GM23338 (cell line): ENCODE data around the gene PCTP.

Source experiments
- CTCF ChIP-seq, 2 experiments: fragments of 200-600 bp in 1 of 2; sonication (generic) in 1 of 2; conservative IDR thresholded peaks; 2 replicates each; pipeline versions ENCODE4 v1.5.1 to v1.6.1; 2016 to 2017; ENCODE audit warnings: antibody characterized with exemption in 2 of 2, low read depth in 2 of 2, mild to moderate bottlenecking in 2 of 2, moderate library complexity in 1 of 2
- EZH2phosphoT487 ChIP-seq: fragments of 200-600 bp; sonication (generic); IDR thresholded peaks from one replicate; pipeline ENCODE4 v1.8.1; 2018; ENCODE audit warnings: antibody characterized with exemption; ENCODE audit not compliant: unreplicated experiment
- POLR2AphosphoS5 ChIP-seq: IDR thresholded peaks from 2 replicates; pipeline ENCODE4 v1.6.1; 2016; ENCODE audit warnings: antibody characterized with exemption, low read depth
- REST ChIP-seq: IDR thresholded peaks from one replicate; pipeline ENCODE4 v1.6.1; 2018; ENCODE audit warnings: antibody characterized with exemption; ENCODE audit not compliant: unreplicated experiment

- TF ChIP-seq POLR2AphosphoS5 (no peak), CTCF (conservative IDR thresholded peaks at IDR 0.05; ENCODE audit: low read depth in 2 of 2) (no peak), REST (no peak), EZH2phosphoT487 (no peak)
Measured at GRCh38 chr17:55717432-55717831, 33.4 kb upstream of the PCTP start.
